Neural cell (in vitro differentiated cells): ENCODE measurements around the gene C20orf202.

Experiments
- EP300 ChIP-seq: fragments of 450-650 bp; conservative IDR thresholded peaks from 2 replicates; pipeline ENCODE4 v1.6.1; 2014; ENCODE audit warnings: antibody characterized with exemption, mild to moderate bottlenecking, moderate library complexity; ENCODE audit not compliant: poor library complexity, severe bottlenecking
- TF ChIP-seq, protein P1 (sequence below): fragments of 450-650 bp; IDR thresholded peaks from 2 replicates; pipeline ENCODE4 v1.5.1; 2014; ENCODE audit warnings: antibody characterized with exemption, mild to moderate bottlenecking, moderate library complexity; ENCODE audit not compliant: poor library complexity, severe bottlenecking

DNA sequence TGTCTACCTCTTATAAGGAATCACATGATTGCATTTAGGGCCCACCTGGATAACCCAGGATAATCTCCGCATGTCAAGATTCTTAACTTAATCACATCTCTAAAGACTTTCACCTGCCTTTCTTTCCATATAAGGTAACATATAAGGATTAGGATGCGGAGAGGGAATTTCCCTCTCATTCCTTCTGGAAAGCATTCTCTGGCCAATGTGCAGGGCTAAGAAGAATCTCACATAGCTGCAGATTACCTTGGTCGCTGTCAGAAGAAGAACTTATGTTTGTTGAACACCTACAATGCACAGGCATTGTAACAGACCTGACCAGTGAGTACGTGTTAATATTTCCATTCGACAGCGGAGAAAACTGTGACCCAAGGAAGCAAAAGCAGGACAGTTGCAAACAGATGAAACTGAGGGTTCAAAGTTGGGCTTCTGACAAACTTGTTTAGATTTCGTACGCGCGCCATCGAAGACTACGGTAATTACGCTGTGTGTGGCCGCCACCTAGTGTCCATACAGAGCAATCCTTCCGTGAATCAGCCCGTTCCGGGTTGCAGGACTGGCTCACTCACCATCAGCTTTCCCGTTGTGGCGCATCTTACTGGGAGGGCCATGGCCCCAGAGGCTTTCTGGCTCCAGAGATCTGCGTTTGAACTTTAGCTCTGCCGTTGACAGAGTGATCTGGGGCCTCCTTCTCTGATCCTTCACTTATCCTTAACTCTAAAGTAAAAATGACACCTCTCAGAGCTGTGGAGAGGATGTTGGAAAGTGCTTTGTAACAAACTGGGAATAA lies 9.5 kb downstream of the C20orf202 start:
- TF ChIP-seq, protein P1, sequence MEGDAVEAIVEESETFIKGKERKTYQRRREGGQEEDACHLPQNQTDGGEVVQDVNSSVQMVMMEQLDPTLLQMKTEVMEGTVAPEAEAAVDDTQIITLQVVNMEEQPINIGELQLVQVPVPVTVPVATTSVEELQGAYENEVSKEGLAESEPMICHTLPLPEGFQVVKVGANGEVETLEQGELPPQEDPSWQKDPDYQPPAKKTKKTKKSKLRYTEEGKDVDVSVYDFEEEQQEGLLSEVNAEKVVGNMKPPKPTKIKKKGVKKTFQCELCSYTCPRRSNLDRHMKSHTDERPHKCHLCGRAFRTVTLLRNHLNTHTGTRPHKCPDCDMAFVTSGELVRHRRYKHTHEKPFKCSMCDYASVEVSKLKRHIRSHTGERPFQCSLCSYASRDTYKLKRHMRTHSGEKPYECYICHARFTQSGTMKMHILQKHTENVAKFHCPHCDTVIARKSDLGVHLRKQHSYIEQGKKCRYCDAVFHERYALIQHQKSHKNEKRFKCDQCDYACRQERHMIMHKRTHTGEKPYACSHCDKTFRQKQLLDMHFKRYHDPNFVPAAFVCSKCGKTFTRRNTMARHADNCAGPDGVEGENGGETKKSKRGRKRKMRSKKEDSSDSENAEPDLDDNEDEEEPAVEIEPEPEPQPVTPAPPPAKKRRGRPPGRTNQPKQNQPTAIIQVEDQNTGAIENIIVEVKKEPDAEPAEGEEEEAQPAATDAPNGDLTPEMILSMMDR: peak; percentile 85
- TF ChIP-seq EP300: no peak
